HCT116 (cell line): Measurements from ENCODE around the gene PLEKHM1. TPM values are rescaled to one million over a fixed set of nuclear protein-coding genes. Genes with fewer than 3 reads are reported as not detected.
A peak's percentile ranks its signal among the peaks of the same experiment; 100 is the strongest.

Experiments
- ATAC-seq: fragments of 200-7000 bp; cut with Tn5 transposase; 2 replicates; pipeline ENCODE4 v1.9.1; 2020; ENCODE audit warnings: mild to moderate bottlenecking, moderate library complexity
- BruUV-seq: library from RNA; stranded (reverse); fragments of 400-500 nt; replicated peaks from 2 replicates; lab custom pipeline; 2021; lab: Mats Ljungman, UMichigan
- CTCF ChIA-PET: fragments of 300-600 bp; sonication (Branson Sonifier 250); formaldehyde crosslinking; loops from one replicate; lab custom pipeline; 2021; ENCODE audit warnings: antibody characterized with exemption; lab: Charles Lee
- POLR2A ChIA-PET: fragments of 300-600, 350-600 bp; sonication (Branson Sonifier 250); formaldehyde crosslinking; loops from one replicate; lab custom pipeline; 2021; ENCODE audit warnings: antibody characterized with exemption; lab: Charles Lee
- RAD21 ChIA-PET, 2 experiments: fragments of 300-600 bp; sonication (Branson Sonifier 250); formaldehyde crosslinking; loops; one replicate each; lab custom pipeline; 2023; ENCODE audit warnings: low total read pairs in 2 of 2; ENCODE audit not compliant: uncharacterized antibody in 2 of 2, unreplicated experiment in 2 of 2, low non-redundant PET in 1 of 2; lab: Charles Lee
- DNase-seq: peaks from one replicate; pipeline ENCODE4 v3.0.0-alpha.2; 2010; ENCODE audit warnings: low read depth, low spot score
- H2AFZ ChIP-seq: fragments of 200-600 bp; shearing (Covaris generic), sonication (generic); 2 replicates; pipeline ENCODE4 v1.6.1; 2017; ENCODE audit warnings: low read depth, mixed run types, mixed read lengths, antibody characterized with exemption, low read length; ENCODE audit not compliant: poor library complexity, severe bottlenecking
- H3K27ac ChIP-seq: 2 replicates; pipeline ENCODE4 v1.5.1; 2012; ENCODE audit warnings: low read depth, low read length
- H3K27me3 ChIP-seq: fragments of 200-600 bp; sonication (generic); 2 replicates; pipeline ENCODE4 v1.6.1; 2016; ENCODE audit warnings: mixed run types, low read length, mixed read lengths; ENCODE audit not compliant: insufficient read depth
- H3K36me3 ChIP-seq, 2 experiments: fragments of 200-500 bp in 1 of 2; fragments of 200-600 bp in 1 of 2; sonication (Bioruptor generic) in 1 of 2; sonication (generic) in 1 of 2; 2 replicates each; pipeline versions ENCODE4 v1.5.1 to v1.6.1; 2014 to 2016; ENCODE audit warnings: low read length in 2 of 2, inconsistent platforms in 1 of 2, mixed read lengths in 1 of 2, mixed run types in 1 of 2; ENCODE audit not compliant: insufficient read depth in 2 of 2, control insufficient read depth in 1 of 2
- H3K4me1 ChIP-seq, 2 experiments: fragments of 200-600 bp in 1 of 2; sonication (generic) in 1 of 2; 2 replicates each; pipeline versions ENCODE4 v1.5.1 to v1.6.1; 2012 to 2017; ENCODE audit warnings: low read length in 2 of 2, inconsistent platforms in 1 of 2, mild to moderate bottlenecking in 1 of 2, mixed read lengths in 1 of 2, mixed run types in 1 of 2, moderate library complexity in 1 of 2; ENCODE audit not compliant: insufficient read depth in 2 of 2, control insufficient read depth in 1 of 2
- H3K4me2 ChIP-seq: fragments of 200-600 bp; sonication (generic); 2 replicates; pipeline ENCODE4 v1.6.1; 2017; ENCODE audit warnings: mixed run types, low read length, mixed read lengths
- H3K4me3 ChIP-seq, 2 experiments: fragments of 200-600 bp in 1 of 2; sonication (generic) in 1 of 2; replicated peaks in 1 of 2; 2 replicates each; pipeline ENCODE4 v1.5.1; 2011 to 2016; ENCODE audit warnings: low read length in 2 of 2, control low read depth in 1 of 2, low read depth in 1 of 2, mild to moderate bottlenecking in 1 of 2, mixed read lengths in 1 of 2, mixed run types in 1 of 2
- H3K79me2 ChIP-seq: fragments of 200-600 bp; sonication (generic); 2 replicates; pipeline ENCODE4 v1.6.1; 2017; ENCODE audit warnings: mild to moderate bottlenecking, mixed run types, low read length, moderate library complexity, mixed read lengths; ENCODE audit not compliant: insufficient read depth
- H3K9ac ChIP-seq: fragments of 200-600 bp; sonication (generic); 2 replicates; pipeline ENCODE4 v1.6.1; 2016; ENCODE audit warnings: low read length, mixed read lengths
- H3K9me2 ChIP-seq: fragments of 200-600 bp; sonication (generic), shearing (Covaris generic); 2 replicates; pipeline ENCODE4 v1.6.1; 2017; ENCODE audit warnings: mixed run types, mild to moderate bottlenecking, moderate library complexity; ENCODE audit not compliant: insufficient read depth
- H3K9me3 ChIP-seq, 2 experiments: fragments of 200-500 bp in 1 of 2; fragments of 200-600 bp in 1 of 2; sonication (Bioruptor generic) in 1 of 2; sonication (generic) in 1 of 2; 2 replicates each; pipeline ENCODE4 v1.6.1; 2014 to 2017; ENCODE audit warnings: low read length in 2 of 2, mixed read lengths in 2 of 2, inconsistent platforms in 1 of 2, low read depth in 1 of 2, mild to moderate bottlenecking in 1 of 2, mixed run types in 1 of 2, moderate library complexity in 1 of 2; ENCODE audit not compliant: control insufficient read depth in 1 of 2, insufficient read depth in 1 of 2
- H4K20me1 ChIP-seq: fragments of 200-600 bp; sonication (generic), shearing (Covaris generic); 2 replicates; pipeline ENCODE4 v1.6.1; 2017; ENCODE audit warnings: mixed run types, mild to moderate bottlenecking, moderate library complexity; ENCODE audit not compliant: insufficient read depth
- ATF3 ChIP-seq: IDR thresholded peaks from 2 replicates; pipeline ENCODE4 v1.6.1; 2012
- CBX3 ChIP-seq: IDR thresholded peaks from 2 replicates; pipeline ENCODE4 v1.6.1; 2012; ENCODE audit warnings: low read depth
- CTCF ChIP-seq, 3 experiments: fragments of 200-600 bp in 1 of 3; sonication (generic) in 1 of 3; IDR thresholded peaks in 2 of 3; conservative IDR thresholded peaks in 1 of 3; 2 replicates each; pipeline ENCODE4 v1.5.1; 2012 to 2017; ENCODE audit warnings: low read depth in 2 of 3, low read length in 2 of 3, antibody characterized with exemption in 1 of 3, borderline replicate concordance in 1 of 3, control low read depth in 1 of 3, mild to moderate bottlenecking in 1 of 3, mixed read lengths in 1 of 3, mixed run types in 1 of 3, moderate library complexity in 1 of 3; ENCODE audit not compliant: insufficient read depth in 1 of 3
- EGR1 ChIP-seq: IDR thresholded peaks from 2 replicates; pipeline ENCODE4 v1.6.1; 2012; ENCODE audit warnings: low read depth
- ELF1 ChIP-seq: IDR thresholded peaks from 2 replicates; pipeline ENCODE4 v1.6.1; 2012; ENCODE audit warnings: low read depth, borderline replicate concordance
- EZH2 ChIP-seq: fragments of 200-600 bp; sonication (generic); IDR thresholded peaks from 2 replicates; pipeline ENCODE4 v1.6.1; 2017; ENCODE audit warnings: antibody characterized with exemption, mixed run types
- EZH2phosphoT487 ChIP-seq: fragments of 200-600 bp; IDR thresholded peaks from 2 replicates; pipeline ENCODE4 v1.6.1; 2018; ENCODE audit warnings: antibody characterized with exemption, borderline replicate concordance
- FOSL1 ChIP-seq: IDR thresholded peaks from 2 replicates; pipeline ENCODE4 v1.6.1; 2012; ENCODE audit warnings: low read depth
- MAX ChIP-seq: IDR thresholded peaks from 2 replicates; pipeline ENCODE4 v1.6.1; 2012
- POLR2A ChIP-seq: IDR thresholded peaks from 2 replicates; pipeline ENCODE4 v1.7.0; 2011; ENCODE audit warnings: borderline replicate concordance; ENCODE audit not compliant: insufficient read depth, insufficient read length; ENCODE audit errors: extremely low read depth
- POLR2AphosphoS5 ChIP-seq: IDR thresholded peaks from 2 replicates; pipeline ENCODE4 v1.6.1; 2011; ENCODE audit warnings: mild to moderate bottlenecking, low read depth, low read length, moderate library complexity
- RAD21 ChIP-seq: IDR thresholded peaks from 2 replicates; pipeline ENCODE4 v1.6.1; 2012; ENCODE audit warnings: low read depth, mild to moderate bottlenecking
- SP1 ChIP-seq: IDR thresholded peaks from 2 replicates; pipeline ENCODE4 v1.6.1; 2012; ENCODE audit warnings: low read depth
- SRF ChIP-seq: IDR thresholded peaks from 2 replicates; pipeline ENCODE4 v1.6.1; 2012; ENCODE audit warnings: low read depth
- YY1 ChIP-seq: IDR thresholded peaks from 2 replicates; pipeline ENCODE4 v1.6.1; 2011; ENCODE audit warnings: low read length, low read depth, moderate library complexity, mild to moderate bottlenecking; ENCODE audit not compliant: insufficient replicate concordance; ENCODE audit errors: extremely low read depth
- ZFX ChIP-seq: fragments of 450-650 bp; IDR thresholded peaks from 2 replicates; pipeline ENCODE4 v1.6.1; 2017
- ZNF274 ChIP-seq: fragments of 200-500 bp; sonication (Bioruptor generic); IDR thresholded peaks from 2 replicates; pipeline ENCODE4 v1.6.1; 2014; ENCODE audit warnings: mild to moderate bottlenecking, low read depth, low read length, inconsistent platforms
- intact Hi-C: fragments of 100-400 bp; cut with micrococcal nuclease; formaldehyde crosslinking; loops from 2 replicates; pipeline ENCODE4 v1.10.0; 2022
- total RNA-seq: library from RNA; stranded (reverse); gene quantifications from one replicate; pipeline ENCODE4 v1.2.1, GENCODE V29; 2021; ENCODE audit not compliant: unreplicated experiment
- TF ChIP-seq, protein P1 (sequence below): IDR thresholded peaks from 2 replicates; pipeline ENCODE4 v1.6.1; 2012; ENCODE audit warnings: low read depth

The PLEKHM1 gene
- total RNA-seq, 1 experiment from 2014 or later, result 32.8 TPM

GRCh38 chr17:45425125-45425983 lies 65.2 kb downstream of the PLEKHM1 start:
- intact Hi-C loops, result loop anchor here (1.0 to 5.0 kb wide), 3 partner anchors 30 to 278 kb away; partner anchors contain the start of gene HEXIM1
- TF ChIP-seq POLR2A (peak; percentile 80), EZH2phosphoT487 (no peak), ATF3 (no peak), FOSL1 (no peak), RAD21 (peak; percentile 90), SP1 (no peak), YY1 (peak; percentile 31), CTCF (IDR thresholded peaks at IDR 0.05 in 2 of 3, conservative IDR thresholded peaks at IDR 0.05 in 1 of 3; ENCODE audit: borderline replicate concordance in 1 of 3, insufficient read depth in 1 of 3, low read depth in 2 of 3, low read length in 2 of 3) (peak; percentile 74 to 89 (median 87)), SRF (no peak), EGR1 (no peak; the same call in 1 of the 2 replicates), ZNF274 (no peak), MAX (peak; percentile 80; the same call in 1 of the 2 replicates), ZFX (peak; percentile 50; the same call in 1 of the 2 replicates), POLR2AphosphoS5 (peak; percentile 99), EZH2 (no peak), CBX3 (no peak), ELF1 (no peak)
- TF ChIP-seq, protein P1, sequence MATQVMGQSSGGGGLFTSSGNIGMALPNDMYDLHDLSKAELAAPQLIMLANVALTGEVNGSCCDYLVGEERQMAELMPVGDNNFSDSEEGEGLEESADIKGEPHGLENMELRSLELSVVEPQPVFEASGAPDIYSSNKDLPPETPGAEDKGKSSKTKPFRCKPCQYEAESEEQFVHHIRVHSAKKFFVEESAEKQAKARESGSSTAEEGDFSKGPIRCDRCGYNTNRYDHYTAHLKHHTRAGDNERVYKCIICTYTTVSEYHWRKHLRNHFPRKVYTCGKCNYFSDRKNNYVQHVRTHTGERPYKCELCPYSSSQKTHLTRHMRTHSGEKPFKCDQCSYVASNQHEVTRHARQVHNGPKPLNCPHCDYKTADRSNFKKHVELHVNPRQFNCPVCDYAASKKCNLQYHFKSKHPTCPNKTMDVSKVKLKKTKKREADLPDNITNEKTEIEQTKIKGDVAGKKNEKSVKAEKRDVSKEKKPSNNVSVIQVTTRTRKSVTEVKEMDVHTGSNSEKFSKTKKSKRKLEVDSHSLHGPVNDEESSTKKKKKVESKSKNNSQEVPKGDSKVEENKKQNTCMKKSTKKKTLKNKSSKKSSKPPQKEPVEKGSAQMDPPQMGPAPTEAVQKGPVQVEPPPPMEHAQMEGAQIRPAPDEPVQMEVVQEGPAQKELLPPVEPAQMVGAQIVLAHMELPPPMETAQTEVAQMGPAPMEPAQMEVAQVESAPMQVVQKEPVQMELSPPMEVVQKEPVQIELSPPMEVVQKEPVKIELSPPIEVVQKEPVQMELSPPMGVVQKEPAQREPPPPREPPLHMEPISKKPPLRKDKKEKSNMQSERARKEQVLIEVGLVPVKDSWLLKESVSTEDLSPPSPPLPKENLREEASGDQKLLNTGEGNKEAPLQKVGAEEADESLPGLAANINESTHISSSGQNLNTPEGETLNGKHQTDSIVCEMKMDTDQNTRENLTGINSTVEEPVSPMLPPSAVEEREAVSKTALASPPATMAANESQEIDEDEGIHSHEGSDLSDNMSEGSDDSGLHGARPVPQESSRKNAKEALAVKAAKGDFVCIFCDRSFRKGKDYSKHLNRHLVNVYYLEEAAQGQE, result no peak

More at GRCh38 chr17:45425125-45425983, 65.2 kb downstream of the PLEKHM1 start:
- CTCF ChIA-PET, result interaction anchor here (0.6 to 4.4 kb wide), 26 partner anchors 8 to 524 kb away, joined by 3 to 58 read pairs (median 4); partner anchors contain the start of gene ACBD4
- no peaks in the 10 kb centered on the region for H3K27me3 ChIP-seq
- H3K4me3 ChIP-seq, result peak overlapping the region; percentile 64 to 77
- no peaks in the 10 kb centered on the region for H3K9me3 ChIP-seq
- peaks cover 7 to 38% of the 10 kb centered on the region in 2 experiments; a peak in 3 of 4 replicates for H3K4me1 ChIP-seq
- BruUV-seq, result no TSS peak
- no peaks in the 10 kb centered on the region for H3K9me2 ChIP-seq
- RAD21 ChIA-PET, result interaction anchor here (0.5 to 1.5 kb wide), 4 partner anchors 31 to 215 kb away, joined by 3 read pairs; no protein-coding TSS in a partner anchor
- H3K4me2 ChIP-seq, result peak overlapping the region; percentile 95
- H3K36me3 ChIP-seq, result peaks cover 0 to 3% of the 10 kb centered on the region in 2 experiments; a peak in 1 of 4 replicates
- DNase-seq, result peak; percentile 98
- ATAC-seq, result peak; percentile 90
- H3K9ac ChIP-seq, result peak overlapping the region; percentile 90
- H4K20me1 ChIP-seq, result no peaks in the 10 kb centered on the region
- H3K79me2 ChIP-seq, result peaks cover 40% of the 10 kb centered on the region
- peak overlapping the region; percentile 72 for H3K27ac ChIP-seq
- peak overlapping the region; percentile 7 for H2AFZ ChIP-seq
- POLR2A ChIA-PET, result interaction anchor here (0.7 to 1.8 kb wide), 10 partner anchors 9 to 277 kb away, joined by 3 to 6 read pairs (median 4); partner anchors contain the start of genes HEXIM1, HEXIM2 and MAP3K14
